Measurements from ENCODE around the gene ITFG1. TPM values are rescaled to one million over a fixed set of nuclear protein-coding genes. Genes with fewer than 3 reads are reported as not detected.

Gene ITFG1
- polyA plus RNA-seq, 3 donors, result 28.9 to 62.5 (median 35.3) TPM

DNA sequence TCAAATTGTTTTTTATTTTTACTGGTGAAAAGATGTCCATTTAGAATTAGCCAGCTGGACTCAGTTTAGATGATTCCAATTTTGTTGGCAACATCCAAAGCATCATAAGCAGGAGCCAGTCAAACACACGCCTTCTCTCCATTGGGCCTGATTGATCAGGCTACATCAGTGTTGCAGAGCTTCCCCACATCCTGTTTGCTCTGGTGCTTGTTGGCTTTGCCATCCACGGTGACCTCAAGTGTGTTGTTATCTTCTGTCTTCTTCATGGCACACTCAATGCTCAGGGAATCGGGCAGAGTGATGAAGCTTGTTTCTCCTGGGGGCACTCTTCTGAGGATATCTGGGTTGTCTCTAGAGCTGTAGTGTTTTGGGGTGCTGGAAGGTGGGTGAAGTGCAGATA, 310.8 kb downstream of the ITFG1 start:
- Histone ChIP-seq H3K36me3 (replicated peaks in 1 of 2; ENCODE audit: control insufficient read depth in 1 of 2, insufficient read depth in 2 of 2, low read length in 2 of 2) (peaks cover 18 to 22% of the 10 kb centered on the region in 2 donors), H3K27me3 (ENCODE audit: control insufficient read depth in 2 of 2, insufficient read depth in 2 of 2, low read length in 2 of 2) (peaks cover 1 to 13% of the 10 kb centered on the region in 2 donors), H3K4me1 (ENCODE audit: control insufficient read depth in 1 of 2, insufficient read depth in 2 of 2, low read length in 2 of 2) (no peaks in the 10 kb centered on the region), H4K20me1 (ENCODE audit: insufficient read depth, low read length) (no peaks in the 10 kb centered on the region), H3K4me3 (replicated peaks in 1 of 3; ENCODE audit: low read depth in 2 of 3, low read length in 3 of 3) (no peak overlapping the region), H3K4me2 (replicated peaks; ENCODE audit: extremely low read depth, low read length, poor library complexity, severe bottlenecking) (no peak overlapping the region), H3K9ac (ENCODE audit: insufficient read depth, low read length, poor library complexity, severe bottlenecking) (no peak overlapping the region), H3K9me3 (replicated peaks in 1 of 2; ENCODE audit: control insufficient read depth in 1 of 2, insufficient read depth in 1 of 2, low read length in 2 of 2) (peaks cover 0 to 8% of the 10 kb centered on the region in 2 donors), H2AFZ (ENCODE audit: insufficient read depth, low read depth, low read length, poor library complexity, severe bottlenecking) (no peak overlapping the region), H3K27ac (ENCODE audit: low read depth in 1 of 2, low read length in 2 of 2) (no peak overlapping the region), H3K79me2 (ENCODE audit: insufficient read depth, low read length) (no peaks in the 10 kb centered on the region)
- Mint-ChIP-seq H3K4me3 (no peak overlapping the region), H3K27me3 (ENCODE audit: low read depth in 3 of 3) (peaks cover 8 to 20% (median 12%) of the 10 kb centered on the region in 3 donors), H3K36me3 (peaks cover 23 to 31% of the 10 kb centered on the region in 2 donors), H3K27ac (no peak overlapping the region), H3K9me3 (peaks cover 2 to 7% (median 5%) of the 10 kb centered on the region in 7 donors), H3K4me1 (peaks cover 3% of the 10 kb centered on the region)
- TF ChIP-seq, protein P1, sequence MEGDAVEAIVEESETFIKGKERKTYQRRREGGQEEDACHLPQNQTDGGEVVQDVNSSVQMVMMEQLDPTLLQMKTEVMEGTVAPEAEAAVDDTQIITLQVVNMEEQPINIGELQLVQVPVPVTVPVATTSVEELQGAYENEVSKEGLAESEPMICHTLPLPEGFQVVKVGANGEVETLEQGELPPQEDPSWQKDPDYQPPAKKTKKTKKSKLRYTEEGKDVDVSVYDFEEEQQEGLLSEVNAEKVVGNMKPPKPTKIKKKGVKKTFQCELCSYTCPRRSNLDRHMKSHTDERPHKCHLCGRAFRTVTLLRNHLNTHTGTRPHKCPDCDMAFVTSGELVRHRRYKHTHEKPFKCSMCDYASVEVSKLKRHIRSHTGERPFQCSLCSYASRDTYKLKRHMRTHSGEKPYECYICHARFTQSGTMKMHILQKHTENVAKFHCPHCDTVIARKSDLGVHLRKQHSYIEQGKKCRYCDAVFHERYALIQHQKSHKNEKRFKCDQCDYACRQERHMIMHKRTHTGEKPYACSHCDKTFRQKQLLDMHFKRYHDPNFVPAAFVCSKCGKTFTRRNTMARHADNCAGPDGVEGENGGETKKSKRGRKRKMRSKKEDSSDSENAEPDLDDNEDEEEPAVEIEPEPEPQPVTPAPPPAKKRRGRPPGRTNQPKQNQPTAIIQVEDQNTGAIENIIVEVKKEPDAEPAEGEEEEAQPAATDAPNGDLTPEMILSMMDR (IDR thresholded peaks at IDR 0.05), result no peak
- WGBS (ENCODE audit: insufficient coverage), result 100% methylated on average over 3 of the region's 3 CpGs
- no peak for DNase-seq
- intact Hi-C loops (cut with micrococcal nuclease), result no loop called here

DNA sequence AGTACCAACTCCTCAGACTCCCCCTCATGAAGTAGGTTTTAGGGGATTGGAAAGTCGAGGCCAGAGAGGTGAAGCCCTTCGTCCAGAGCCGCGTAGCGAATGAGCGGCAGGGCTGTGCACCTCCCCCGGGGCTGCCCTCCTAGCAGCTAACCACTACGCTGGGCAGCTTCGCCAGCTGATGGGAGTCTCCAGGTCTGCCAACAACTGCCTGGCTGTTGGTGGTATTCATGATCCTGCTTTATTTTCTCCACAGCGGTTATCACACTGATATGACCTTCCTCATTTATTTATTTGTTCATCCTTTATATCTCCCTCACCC, 316.3 kb downstream of the ITFG1 start:
- H3K27me3 ChIP-seq (ENCODE audit: control insufficient read depth in 2 of 2, insufficient read depth in 2 of 2, low read length in 2 of 2), result peaks cover 5 to 22% of the 10 kb centered on the region in 2 donors
- H2AFZ ChIP-seq (ENCODE audit: insufficient read depth, low read depth, low read length, poor library complexity, severe bottlenecking), result peak overlapping the region; percentile 81
- Mint-ChIP-seq H3K9me3 (peaks cover 0 to 4% (median 0%) of the 10 kb centered on the region in 7 donors), H3K4me1 (peaks cover 20% of the 10 kb centered on the region), H3K27ac (peak overlapping the region in 1 of 7 donors; percentile 59), H3K27me3 (ENCODE audit: low read depth in 3 of 3) (peaks cover 13 to 28% (median 20%) of the 10 kb centered on the region in 3 donors), H3K4me3 (peak overlapping the region; percentile 80 to 87), H3K36me3 (no peaks in the 10 kb centered on the region)
- peak overlapping the region; percentile 41 for H3K9ac ChIP-seq (ENCODE audit: insufficient read depth, low read length, poor library complexity, severe bottlenecking)
- WGBS (ENCODE audit: insufficient coverage), result no CpG with 5 or more reads among the region's 10 CpGs
- intact Hi-C loops (cut with micrococcal nuclease), result loop anchor here (5.0 to 10.0 kb wide), 5 partner anchors 107 to 1490 kb away; partner anchors contain the start of genes ABCC12 (in 2 of the 2), DNAJA2 (in 1 of the 2), ITFG1 (in 1 of the 2) and PHKB (in 1 of the 2)
- H3K4me1 ChIP-seq (ENCODE audit: control insufficient read depth in 1 of 2, insufficient read depth in 2 of 2, low read length in 2 of 2), result peaks cover 6 to 29% of the 10 kb centered on the region in 2 donors
- DNase-seq, result no peak
- H3K4me3 ChIP-seq (replicated peaks in 1 of 3; ENCODE audit: low read depth in 2 of 3, low read length in 3 of 3), result peak overlapping the region; percentile 17 to 69 (median 52)
- H3K79me2 ChIP-seq (ENCODE audit: insufficient read depth, low read length), result peaks cover 26% of the 10 kb centered on the region
- H3K27ac ChIP-seq (ENCODE audit: low read depth in 1 of 2, low read length in 2 of 2), result no peak overlapping the region
- no peaks in the 10 kb centered on the region for H4K20me1 ChIP-seq (ENCODE audit: insufficient read depth, low read length)
- TF ChIP-seq, protein P1 (IDR thresholded peaks at IDR 0.05), result no peak
- H3K9me3 ChIP-seq (replicated peaks in 1 of 2; ENCODE audit: control insufficient read depth in 1 of 2, insufficient read depth in 1 of 2, low read length in 2 of 2), result no peaks in the 10 kb centered on the region
- no peaks in the 10 kb centered on the region for H3K36me3 ChIP-seq (replicated peaks in 1 of 2; ENCODE audit: control insufficient read depth in 1 of 2, insufficient read depth in 2 of 2, low read length in 2 of 2)
- H3K4me2 ChIP-seq (replicated peaks; ENCODE audit: extremely low read depth, low read length, poor library complexity, severe bottlenecking), result peak overlapping the region; percentile 94

Data from CD14-positive monocyte (primary cell).